OCI-LY3 (cell line): ENCODE results near the gene AVEN.

Experiments used
- H2AFZ ChIP-seq: fragments of 200-600, 300-600 bp; shearing (Covaris generic); 2 replicates; pipeline ENCODE4 v1.6.0; 2014; ENCODE audit warnings: antibody characterized with exemption, low read depth, low read length
- H3K27ac ChIP-seq: fragments of 200-600, 300-600 bp; sonication (generic); 2 replicates; pipeline ENCODE4 v1.5.1; 2014; ENCODE audit warnings: mild to moderate bottlenecking, low read length, moderate library complexity, mixed read lengths
- H3K27me3 ChIP-seq: fragments of 200-600, 300-600 bp; sonication (generic); 2 replicates; pipeline ENCODE4 v1.6.1; 2014; ENCODE audit warnings: low read depth, low read length, mixed read lengths
- H3K36me3 ChIP-seq: fragments of 200-600, 300-600 bp; sonication (generic); replicated peaks from 2 replicates; pipeline ENCODE3; 2014; ENCODE audit warnings: low read depth, low read length, mixed read lengths
- H3K4me1 ChIP-seq: fragments of 300-600, 200-600 bp; sonication (generic); 2 replicates; pipeline ENCODE4 v1.6.1; 2014; ENCODE audit warnings: low read length, mixed read lengths
- H3K4me2 ChIP-seq: fragments of 200-600, 300-600 bp; sonication (generic); 2 replicates; pipeline ENCODE4 v1.6.1; 2014; ENCODE audit warnings: low read length, mixed read lengths
- H3K4me3 ChIP-seq: fragments of 300-600, 200-600 bp; sonication (generic); 2 replicates; pipeline ENCODE4 v1.5.1; 2014; ENCODE audit warnings: antibody characterized with exemption, mild to moderate bottlenecking, low read length, moderate library complexity
- H3K79me2 ChIP-seq: fragments of 300-600, 200-600 bp; shearing (Covaris generic); 2 replicates; pipeline ENCODE4 v1.6.1; 2014; ENCODE audit warnings: mild to moderate bottlenecking, low read length, mixed read lengths
- H3K9ac ChIP-seq: fragments of 300-600, 200-600 bp; shearing (Covaris generic); 2 replicates; pipeline ENCODE4 v1.6.0; 2014; ENCODE audit warnings: mild to moderate bottlenecking, low read length, moderate library complexity
- H3K9me3 ChIP-seq: fragments of 200-600, 300-600 bp; shearing (Covaris generic); 2 replicates; pipeline ENCODE4 v1.6.1; 2014; ENCODE audit warnings: low read length, mixed read lengths; ENCODE audit not compliant: insufficient read depth
- H4K20me1 ChIP-seq: fragments of 200-600, 300-600 bp; sonication (generic); 2 replicates; pipeline ENCODE4 v1.6.1; 2016; ENCODE audit warnings: low read length, mixed read lengths; ENCODE audit not compliant: insufficient read depth
- EZH2phosphoT487 ChIP-seq: fragments of 200-600 bp; shearing (Covaris generic); IDR thresholded peaks from 2 replicates; pipeline ENCODE4 v1.6.1; 2018; ENCODE audit warnings: antibody characterized with exemption, mixed run types, low read depth
- TF ChIP-seq, protein P1 (sequence below): fragments of 200-600, 300-600 bp; sonication (generic); IDR thresholded peaks from 2 replicates; pipeline ENCODE4 v1.5.1; 2014; ENCODE audit warnings: antibody characterized with exemption, low read length, low read depth

The AVEN gene

GRCh38 chr15:34065261-34065660 is 26.3 kb upstream of the AVEN start:
- Histone ChIP-seq H4K20me1 (no peaks in the 10 kb centered on the region), H3K4me2 (no peak overlapping the region), H3K79me2 (no peaks in the 10 kb centered on the region), H3K27ac (no peak overlapping the region), H3K9me3 (no peaks in the 10 kb centered on the region), H3K9ac (no peak overlapping the region), H3K27me3 (no peaks in the 10 kb centered on the region), H2AFZ (no peak overlapping the region), H3K4me3 (no peak overlapping the region), H3K4me1 (no peaks in the 10 kb centered on the region), H3K36me3 (no peaks in the 10 kb centered on the region)
- no peak for TF ChIP-seq EZH2phosphoT487
- TF ChIP-seq, protein P1, sequence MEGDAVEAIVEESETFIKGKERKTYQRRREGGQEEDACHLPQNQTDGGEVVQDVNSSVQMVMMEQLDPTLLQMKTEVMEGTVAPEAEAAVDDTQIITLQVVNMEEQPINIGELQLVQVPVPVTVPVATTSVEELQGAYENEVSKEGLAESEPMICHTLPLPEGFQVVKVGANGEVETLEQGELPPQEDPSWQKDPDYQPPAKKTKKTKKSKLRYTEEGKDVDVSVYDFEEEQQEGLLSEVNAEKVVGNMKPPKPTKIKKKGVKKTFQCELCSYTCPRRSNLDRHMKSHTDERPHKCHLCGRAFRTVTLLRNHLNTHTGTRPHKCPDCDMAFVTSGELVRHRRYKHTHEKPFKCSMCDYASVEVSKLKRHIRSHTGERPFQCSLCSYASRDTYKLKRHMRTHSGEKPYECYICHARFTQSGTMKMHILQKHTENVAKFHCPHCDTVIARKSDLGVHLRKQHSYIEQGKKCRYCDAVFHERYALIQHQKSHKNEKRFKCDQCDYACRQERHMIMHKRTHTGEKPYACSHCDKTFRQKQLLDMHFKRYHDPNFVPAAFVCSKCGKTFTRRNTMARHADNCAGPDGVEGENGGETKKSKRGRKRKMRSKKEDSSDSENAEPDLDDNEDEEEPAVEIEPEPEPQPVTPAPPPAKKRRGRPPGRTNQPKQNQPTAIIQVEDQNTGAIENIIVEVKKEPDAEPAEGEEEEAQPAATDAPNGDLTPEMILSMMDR: no peak

DNA sequence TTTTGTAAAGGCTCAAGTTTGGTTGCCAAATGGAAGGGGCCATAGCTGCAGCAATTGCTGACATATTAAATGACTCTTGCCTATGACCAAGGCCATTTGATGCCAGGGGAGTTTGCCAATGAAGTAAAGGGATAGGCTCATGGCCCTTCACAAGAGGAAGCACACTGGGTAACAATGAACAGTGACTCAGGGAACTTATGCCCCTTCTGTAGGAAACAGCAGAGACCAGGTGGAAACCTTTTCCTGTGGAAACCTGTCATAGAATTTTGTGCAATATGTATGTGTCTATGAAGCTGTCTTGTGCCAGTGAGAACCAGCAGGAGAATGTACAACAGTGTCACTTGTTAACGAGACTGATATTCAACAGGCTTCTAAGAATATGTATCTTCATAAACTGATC is 25.4 kb upstream of the AVEN start:
- Histone ChIP-seq H4K20me1 (no peaks in the 10 kb centered on the region), H2AFZ (no peak overlapping the region), H3K27ac (no peak overlapping the region), H3K9ac (no peak overlapping the region), H3K36me3 (no peaks in the 10 kb centered on the region), H3K79me2 (no peaks in the 10 kb centered on the region), H3K4me2 (no peak overlapping the region), H3K4me3 (no peak overlapping the region), H3K27me3 (no peaks in the 10 kb centered on the region), H3K9me3 (no peaks in the 10 kb centered on the region), H3K4me1 (no peaks in the 10 kb centered on the region)
- TF ChIP-seq EZH2phosphoT487: no peak
- TF ChIP-seq, protein P1: no peak

DNA sequence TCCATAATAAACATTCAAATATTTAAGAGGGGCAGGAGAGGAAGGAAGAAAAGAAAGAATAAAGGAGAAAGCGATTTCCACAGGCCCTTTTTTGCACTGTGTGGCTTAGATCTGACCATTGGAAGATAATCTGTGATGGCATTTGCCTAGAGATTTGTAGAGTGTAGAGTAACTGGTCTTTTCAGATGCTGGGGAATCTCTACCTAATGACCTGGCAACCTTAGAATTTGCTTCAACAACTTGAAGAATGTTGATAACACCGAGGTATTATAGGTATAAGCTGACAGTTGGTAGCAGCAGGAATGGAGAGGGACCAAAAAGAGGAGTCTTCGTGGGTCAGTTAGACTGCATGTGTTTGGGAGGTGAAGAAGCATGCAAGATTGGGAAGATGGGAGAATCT is 20.9 kb upstream of the AVEN start:
- no peaks in the 10 kb centered on the region for H3K36me3 ChIP-seq
- H3K4me2 ChIP-seq: no peak overlapping the region
- no peaks in the 10 kb centered on the region for H3K27me3 ChIP-seq
- H3K79me2 ChIP-seq: no peaks in the 10 kb centered on the region
- H4K20me1 ChIP-seq: no peaks in the 10 kb centered on the region
- no peak overlapping the region for H3K27ac ChIP-seq
- H3K9me3 ChIP-seq: no peaks in the 10 kb centered on the region
- no peak overlapping the region for H3K4me3 ChIP-seq
- H3K9ac ChIP-seq: no peak overlapping the region
- no peak overlapping the region for H2AFZ ChIP-seq
- H3K4me1 ChIP-seq: no peaks in the 10 kb centered on the region
- TF ChIP-seq, protein P1: no peak
- no peak for TF ChIP-seq EZH2phosphoT487

GRCh38 chr15:34059476-34059875 is 20.5 kb upstream of the AVEN start:
- H3K4me3 ChIP-seq: no peak overlapping the region
- H3K79me2 ChIP-seq: no peaks in the 10 kb centered on the region
- no peaks in the 10 kb centered on the region for H3K9me3 ChIP-seq
- H3K9ac ChIP-seq: no peak overlapping the region
- TF ChIP-seq EZH2phosphoT487: no peak
- TF ChIP-seq, protein P1: no peak
- H2AFZ ChIP-seq: no peak overlapping the region
- no peaks in the 10 kb centered on the region for H4K20me1 ChIP-seq
- H3K36me3 ChIP-seq: no peaks in the 10 kb centered on the region
- no peaks in the 10 kb centered on the region for H3K27me3 ChIP-seq
- H3K4me2 ChIP-seq: no peak overlapping the region
- no peak overlapping the region for H3K27ac ChIP-seq
- H3K4me1 ChIP-seq: no peaks in the 10 kb centered on the region
